Uterus (tissue), 2 donors: ENCODE data around the gene SORBS1.

Experiments
- POLR2A ChIP-seq, 2 donors: fragments of 450-650 bp; IDR thresholded peaks; one replicate each; pipeline ENCODE4 v1.6.1; 2016; ENCODE audit warnings: antibody characterized with exemption in 2 of 2, mild to moderate bottlenecking in 1 of 2, moderate library complexity in 1 of 2
- TF ChIP-seq, protein P1 (sequence below), 4 experiments: fragments of 200-600 bp in 2 of 4; fragments of 450-650 bp in 2 of 4; sonication (generic) in 2 of 4; IDR thresholded peaks; one replicate each; pipeline ENCODE4 v1.5.1; 2016 to 2019; ENCODE audit warnings: antibody characterized with exemption in 4 of 4, mild to moderate bottlenecking in 2 of 4, moderate library complexity in 1 of 4

DNA sequence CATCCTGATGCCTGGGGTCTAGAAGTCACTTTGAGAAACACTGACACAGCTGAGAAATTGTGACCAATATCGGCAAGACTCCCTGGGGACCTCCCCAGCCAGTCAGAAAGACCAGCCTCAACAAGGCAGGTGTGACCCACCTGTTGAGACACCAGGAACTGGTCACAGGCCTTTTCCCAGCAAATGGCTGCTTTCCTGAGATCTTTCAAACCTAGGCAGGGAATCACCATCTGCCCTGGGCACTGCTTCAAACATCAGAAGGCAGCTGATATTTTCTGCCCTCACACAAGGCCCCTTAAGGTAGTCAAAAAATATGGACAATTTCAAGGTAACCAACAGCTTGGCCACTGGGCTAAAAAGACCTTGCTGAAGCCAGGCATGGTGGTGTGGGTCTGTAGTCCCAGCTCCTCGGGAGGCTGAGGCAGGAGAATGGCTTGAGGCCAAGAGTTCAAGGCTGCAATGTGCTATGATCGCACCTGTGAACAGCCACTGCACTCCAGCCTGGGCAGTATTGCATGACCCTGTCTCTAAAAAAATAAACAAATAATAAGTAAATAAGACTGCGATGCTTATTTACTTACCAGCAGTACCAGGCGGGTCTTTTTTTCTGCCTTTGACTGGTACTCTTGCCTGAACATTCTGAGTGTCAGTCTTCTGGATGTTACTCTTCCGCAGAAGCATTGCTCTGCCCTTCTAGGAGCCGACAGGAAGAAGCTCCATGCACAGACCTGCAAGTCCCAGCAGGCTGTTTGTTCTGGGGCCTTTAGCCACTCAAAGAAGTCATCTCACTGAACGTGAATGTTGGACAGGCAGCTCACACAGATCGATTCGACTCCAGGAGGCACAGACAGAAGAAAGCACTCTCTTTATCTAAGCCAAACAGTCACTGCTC is 59.7 kb downstream of the SORBS1 start:
- TF ChIP-seq, protein P1, sequence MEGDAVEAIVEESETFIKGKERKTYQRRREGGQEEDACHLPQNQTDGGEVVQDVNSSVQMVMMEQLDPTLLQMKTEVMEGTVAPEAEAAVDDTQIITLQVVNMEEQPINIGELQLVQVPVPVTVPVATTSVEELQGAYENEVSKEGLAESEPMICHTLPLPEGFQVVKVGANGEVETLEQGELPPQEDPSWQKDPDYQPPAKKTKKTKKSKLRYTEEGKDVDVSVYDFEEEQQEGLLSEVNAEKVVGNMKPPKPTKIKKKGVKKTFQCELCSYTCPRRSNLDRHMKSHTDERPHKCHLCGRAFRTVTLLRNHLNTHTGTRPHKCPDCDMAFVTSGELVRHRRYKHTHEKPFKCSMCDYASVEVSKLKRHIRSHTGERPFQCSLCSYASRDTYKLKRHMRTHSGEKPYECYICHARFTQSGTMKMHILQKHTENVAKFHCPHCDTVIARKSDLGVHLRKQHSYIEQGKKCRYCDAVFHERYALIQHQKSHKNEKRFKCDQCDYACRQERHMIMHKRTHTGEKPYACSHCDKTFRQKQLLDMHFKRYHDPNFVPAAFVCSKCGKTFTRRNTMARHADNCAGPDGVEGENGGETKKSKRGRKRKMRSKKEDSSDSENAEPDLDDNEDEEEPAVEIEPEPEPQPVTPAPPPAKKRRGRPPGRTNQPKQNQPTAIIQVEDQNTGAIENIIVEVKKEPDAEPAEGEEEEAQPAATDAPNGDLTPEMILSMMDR (IDR thresholded peaks at IDR 0.05): no peak
- no peak for TF ChIP-seq POLR2A (IDR thresholded peaks at IDR 0.05)
